Measurements from ENCODE around the gene NXPE1. TPM values are rescaled to one million over a fixed set of nuclear protein-coding genes. Genes with fewer than 3 reads are reported as not detected.

The NXPE1 gene
- total RNA-seq, 1 experiment from 2014 or later: not detected

- no peak overlapping the region for H3K4me3 ChIP-seq
- no peak overlapping the region for H2AFZ ChIP-seq
- H3F3A ChIP-seq (ENCODE audit: insufficient read depth, low read depth): no peaks in the 10 kb centered on the region
- BruUV-seq (replicated peaks): no TSS peak
- H3K4me2 ChIP-seq: no peak overlapping the region
- no peak for DNase-seq
- no peaks in the 10 kb centered on the region for H3K79me2 ChIP-seq (ENCODE audit: low read depth)
- no peak for TF ChIP-seq EZH2 (IDR thresholded peaks at IDR 0.05; ENCODE audit: low read depth)
- TF ChIP-seq CTCF (conservative IDR thresholded peaks at IDR 0.05): no peak
- no peak overlapping the region for H3K27ac ChIP-seq
- ChIA-PET POLR2A (ENCODE audit: unreplicated experiment) (no interaction called here), CTCF (no interaction called here)
- H3K9me2 ChIP-seq (ENCODE audit: insufficient read depth): no peaks in the 10 kb centered on the region
- H3K27me3 ChIP-seq (ENCODE audit: insufficient read depth, low read depth): 0 out of 2 replicates have a peak, but pooled peaks cover 7% of the 10 kb centered on the region
- intact Hi-C loops (cut with micrococcal nuclease; ENCODE audit: unreplicated experiment): no loop called here
- no peaks in the 10 kb centered on the region for H3K4me1 ChIP-seq (replicated peaks; ENCODE audit: insufficient read depth)
- no peaks in the 10 kb centered on the region for H4K20me1 ChIP-seq (ENCODE audit: insufficient read depth)
- H3K36me3 ChIP-seq (ENCODE audit: low read depth): no peaks in the 10 kb centered on the region
- no peaks in the 10 kb centered on the region for H3K9me3 ChIP-seq (ENCODE audit: insufficient read depth, low read depth)
Measured at GRCh38 chr11:114556135-114556534, 3.5 kb downstream of the NXPE1 start.

GRCh38 chr11:114553642-114554041, 6.0 kb downstream of the NXPE1 start:
- intact Hi-C loops (cut with micrococcal nuclease; ENCODE audit: unreplicated experiment): no loop called here
- Histone ChIP-seq H3K4me1 (replicated peaks; ENCODE audit: insufficient read depth) (no peaks in the 10 kb centered on the region), H3K4me3 (no peak overlapping the region), H3K79me2 (ENCODE audit: low read depth) (no peaks in the 10 kb centered on the region), H3F3A (ENCODE audit: insufficient read depth, low read depth) (no peaks in the 10 kb centered on the region), H4K20me1 (ENCODE audit: insufficient read depth) (no peaks in the 10 kb centered on the region), H3K4me2 (no peak overlapping the region), H3K9me2 (ENCODE audit: insufficient read depth) (no peaks in the 10 kb centered on the region), H3K9me3 (ENCODE audit: insufficient read depth, low read depth) (no peaks in the 10 kb centered on the region), H3K27me3 (ENCODE audit: insufficient read depth, low read depth) (0 out of 2 replicates have a peak, but pooled peaks cover 15% of the 10 kb centered on the region), H3K36me3 (ENCODE audit: low read depth) (no peaks in the 10 kb centered on the region), H2AFZ (no peak overlapping the region), H3K27ac (no peak overlapping the region)
- POLR2A ChIA-PET (ENCODE audit: unreplicated experiment): interaction anchor here (0.6 kb wide), 1 partner anchor 40 kb away, joined by 4 read pairs; no protein-coding TSS in a partner anchor
- no peak for TF ChIP-seq EZH2 (IDR thresholded peaks at IDR 0.05; ENCODE audit: low read depth)
- no peak for TF ChIP-seq CTCF (conservative IDR thresholded peaks at IDR 0.05)
- CTCF ChIA-PET: no interaction called here
- no peak for DNase-seq
- BruUV-seq (replicated peaks): no TSS peak

GRCh38 chr11:114551060-114551459, 8.6 kb downstream of the NXPE1 start:
- Histone ChIP-seq H3K9me3 (ENCODE audit: insufficient read depth, low read depth) (no peaks in the 10 kb centered on the region), H3K4me2 (no peak overlapping the region), H3K9me2 (ENCODE audit: insufficient read depth) (no peaks in the 10 kb centered on the region), H3K27ac (no peak overlapping the region), H3K27me3 (ENCODE audit: insufficient read depth, low read depth) (0 out of 2 replicates have a peak, but pooled peaks cover 11% of the 10 kb centered on the region), H3K36me3 (ENCODE audit: low read depth) (no peaks in the 10 kb centered on the region), H3F3A (ENCODE audit: insufficient read depth, low read depth) (no peaks in the 10 kb centered on the region), H2AFZ (no peak overlapping the region), H3K4me1 (replicated peaks; ENCODE audit: insufficient read depth) (no peaks in the 10 kb centered on the region), H4K20me1 (ENCODE audit: insufficient read depth) (no peaks in the 10 kb centered on the region), H3K4me3 (no peak overlapping the region), H3K79me2 (ENCODE audit: low read depth) (no peaks in the 10 kb centered on the region)
- POLR2A ChIA-PET (ENCODE audit: unreplicated experiment): no interaction called here
- intact Hi-C loops (cut with micrococcal nuclease; ENCODE audit: unreplicated experiment): no loop called here
- BruUV-seq (replicated peaks): no TSS peak
- no peak for DNase-seq
- CTCF ChIA-PET: no interaction called here
- TF ChIP-seq EZH2 (IDR thresholded peaks at IDR 0.05; ENCODE audit: low read depth) (no peak), CTCF (conservative IDR thresholded peaks at IDR 0.05) (no peak)

All from PC-9 (cell line).